ENCODE measurements around the gene RIC8A. TPM values are rescaled to one million over a fixed set of nuclear protein-coding genes. Genes with fewer than 3 reads are reported as not detected.
A peak's percentile ranks its signal among the peaks of the same experiment; 100 is the strongest.

The RIC8A gene
- total and polyA plus RNA-seq, 2 of the 13 experiments (the other 11 are each of a cell fraction or from before 2014, with no cell fraction given), result 62.1 to 63.8 TPM

- intact Hi-C loops (cut with micrococcal nuclease; ENCODE audit: unreplicated experiment), result no loop called here
- Histone ChIP-seq H2AFZ (ENCODE audit: low read length) (no peak overlapping the region), H3K4me2 (ENCODE audit: low read depth, low read length) (peak overlapping the region; percentile 85), H3K27ac (ENCODE audit: extremely low read length, insufficient read depth, low read length) (peak overlapping the region; percentile 96), H4K20me1 (ENCODE audit: insufficient read depth, low read length) (peaks cover 7% of the 10 kb centered on the region; the same call in 1 of the 2 replicates), H3K79me2 (ENCODE audit: insufficient read depth, low read length) (peaks cover 46% of the 10 kb centered on the region), H3K36me3 (replicated peaks in 1 of 2; ENCODE audit: control insufficient read depth in 1 of 2, insufficient read depth in 2 of 2, low read length in 2 of 2) (peaks cover 32 to 62% of the 10 kb centered on the region in 2 experiments), H3K4me3 (replicated peaks in 1 of 3; ENCODE audit: insufficient read depth in 1 of 3, low read depth in 2 of 3, low read length in 3 of 3) (peak overlapping the region; percentile 75 to 90 (median 89)), H3K4me1 (ENCODE audit: insufficient read depth, low read length) (peaks cover 36% of the 10 kb centered on the region), H3K27me3 (ENCODE audit: control insufficient read depth in 1 of 2, insufficient read depth in 2 of 2, low read length in 2 of 2) (no peaks in the 10 kb centered on the region; a peak in 1 of 5 replicates), H3K9ac (ENCODE audit: insufficient read depth, low read depth, low read length) (peak overlapping the region; percentile 100), H3K9me3 (ENCODE audit: low read length) (no peaks in the 10 kb centered on the region)
- DNase-seq (ENCODE audit: low spot score) (no peak), ATAC-seq (no peak), FAIRE-seq (no peak)
- in situ Hi-C loops (cut with HindIII; ENCODE audit: extremely low pct_ligation_motif_present, low pct_unique_long_range_greater_than_20kb), result no loop called here
- ChIA-PET CTCF (ENCODE audit: low intra/inter-chr PET ratio, low total read pairs) (no interaction called here), POLR2A (interaction anchor here (1.1 to 3.9 kb wide), 2 partner anchors 26 to 146 kb away, joined by 4 to 20 read pairs; partner anchors contain the start of gene SIRT3)
- 72% methylated on average over 13 of the region's 29 CpGs for WGBS (ENCODE audit: low lambda C conversion rate)
- no TSS peak for BruUV-seq (replicated peaks)
- TF ChIP-seq MLX (CRISPR knock-in tag; IDR thresholded peaks at IDR 0.05) (no peak), PHF8 (CRISPR knock-in tag; IDR thresholded peaks at IDR 0.05) (0 out of 2 replicates have a peak, but pooled peaks have one; percentile 3), ZNF225 (CRISPR knock-in tag; IDR thresholded peaks at IDR 0.05) (0 out of 2 replicates have a peak, but pooled peaks have one; percentile 38), MATR3 (CRISPR knock-in tag; IDR thresholded peaks at IDR 0.05) (0 out of 2 replicates have a peak, but pooled peaks have one; percentile 18), IKZF4 (CRISPR knock-in tag; IDR thresholded peaks at IDR 0.05; ENCODE audit: borderline replicate concordance, low read depth, not compliant biosample characterization) (no peak), PAXIP1 (CRISPR knock-in tag; conservative IDR thresholded peaks at IDR 0.05) (no peak), REXO4 (CRISPR knock-in tag; IDR thresholded peaks at IDR 0.05; ENCODE audit: borderline replicate concordance) (no peak), CERS6 (CRISPR knock-in tag; IDR thresholded peaks at IDR 0.05) (peak; percentile 61; the same call in 1 of the 2 replicates), ZBTB33 (CRISPR knock-in tag; IDR thresholded peaks at IDR 0.05) (peak; percentile 86), ZNF761 (CRISPR knock-in tag; conservative IDR thresholded peaks at IDR 0.05) (no peak), TBX2 (CRISPR knock-in tag; IDR thresholded peaks at IDR 0.05; ENCODE audit: borderline replicate concordance) (peak; percentile 41; the same call in 1 of the 2 replicates), ZNF446 (CRISPR knock-in tag; IDR thresholded peaks at IDR 0.05) (0 out of 2 replicates have a peak, but pooled peaks have one; percentile 4), HES4 (CRISPR knock-in tag; IDR thresholded peaks at IDR 0.05; ENCODE audit: borderline replicate concordance) (0 out of 2 replicates have a peak, but pooled peaks have one; percentile 56), MAX (IDR thresholded peaks at IDR 0.05) (peak; percentile 47; the same call in 1 of the 2 replicates), KDM4B (CRISPR knock-in tag; IDR thresholded peaks at IDR 0.05) (no peak)
These were observed 2.0 kb downstream of the RIC8A start for GRCh38 chr11:209275-210121.
